H9 (cell line): ENCODE results near the gene SLC25A2. TPM values are rescaled to one million over a fixed set of nuclear protein-coding genes. Genes with fewer than 3 reads are reported as not detected.

Experiments
- DNase-seq: peaks from one replicate; pipeline ENCODE4 v3.0.0-alpha.2; 2017
- H2AFZ ChIP-seq: one replicate; pipeline ENCODE4 v1.6.1; 2013; ENCODE audit warnings: mild to moderate bottlenecking, low read length, control low read depth, moderate library complexity
- H2AK5ac ChIP-seq: 2 replicates; pipeline ENCODE4 v1.6.1; 2013; ENCODE audit warnings: low read length, control low read depth, mixed read lengths; ENCODE audit not compliant: insufficient read length
- H2BK120ac ChIP-seq: one replicate; pipeline ENCODE4 v1.6.1; 2013; ENCODE audit warnings: low read depth, mild to moderate bottlenecking, low read length, control low read depth, inconsistent platforms; ENCODE audit not compliant: poor library complexity, severe bottlenecking
- H2BK12ac ChIP-seq: 2 replicates; pipeline ENCODE4 v1.6.1; 2013; ENCODE audit warnings: low read length, control low read depth, mixed read lengths, low read depth; ENCODE audit not compliant: insufficient read length
- H2BK15ac ChIP-seq: 2 replicates; pipeline ENCODE4 v1.6.1; 2013; ENCODE audit warnings: low read depth, low read length, control low read depth
- H2BK20ac ChIP-seq: one replicate; pipeline ENCODE4 v1.6.1; 2013; ENCODE audit warnings: low read depth, mild to moderate bottlenecking, low read length, control low read depth, inconsistent platforms; ENCODE audit not compliant: poor library complexity, severe bottlenecking
- H2BK5ac ChIP-seq: 2 replicates; pipeline ENCODE4 v1.6.1; 2013; ENCODE audit warnings: low read length, control low read depth, mixed read lengths; ENCODE audit not compliant: insufficient read length
- H3K14ac ChIP-seq: 2 replicates; pipeline ENCODE4 v1.6.1; 2013; ENCODE audit warnings: low read length, control low read depth; ENCODE audit not compliant: insufficient read depth
- H3K18ac ChIP-seq: 2 replicates; pipeline ENCODE4 v1.6.1; 2013; ENCODE audit warnings: low read depth, mild to moderate bottlenecking, mixed read lengths, low read length, control low read depth; ENCODE audit not compliant: insufficient read length
- H3K23ac ChIP-seq: 2 replicates; pipeline ENCODE4 v1.6.1; 2013; ENCODE audit warnings: low read length, control low read depth, mixed read lengths, low read depth; ENCODE audit not compliant: insufficient read length
- H3K23me2 ChIP-seq: 2 replicates; pipeline ENCODE4 v1.6.1; 2013; ENCODE audit warnings: low read depth, mild to moderate bottlenecking, mixed read lengths, low read length, control low read depth; ENCODE audit not compliant: insufficient read length, poor library complexity, severe bottlenecking
- H3K27ac ChIP-seq: 2 replicates; pipeline ENCODE4 v1.5.1; 2013; ENCODE audit warnings: low read length, control low read depth, mixed read lengths, low read depth; ENCODE audit not compliant: insufficient read length
- H3K27me3 ChIP-seq: 2 replicates; pipeline ENCODE4 v1.6.1; 2013; ENCODE audit warnings: low read length, control low read depth, inconsistent platforms; ENCODE audit not compliant: insufficient read depth
- H3K4ac ChIP-seq: 2 replicates; pipeline ENCODE4 v1.6.1; 2013; ENCODE audit warnings: low read depth, mild to moderate bottlenecking, control low read depth, inconsistent platforms, low read length, moderate library complexity
- H3K4me1 ChIP-seq: 2 replicates; pipeline ENCODE4 v1.6.1; 2013; ENCODE audit warnings: low read length, control low read depth, inconsistent platforms; ENCODE audit not compliant: insufficient read depth
- H3K4me2 ChIP-seq: 2 replicates; pipeline ENCODE4 v1.6.1; 2013; ENCODE audit warnings: low read length, control low read depth, mixed read lengths; ENCODE audit not compliant: insufficient read length, insufficient read depth
- H3K56ac ChIP-seq: 2 replicates; pipeline ENCODE4 v1.6.1; 2013; ENCODE audit warnings: low read depth, mild to moderate bottlenecking, mixed read lengths, low read length, control low read depth; ENCODE audit not compliant: insufficient read length
- H3K79me1 ChIP-seq: 2 replicates; pipeline ENCODE4 v1.6.1; 2013; ENCODE audit warnings: low read depth, mild to moderate bottlenecking, moderate library complexity, low read length, control low read depth, inconsistent platforms; ENCODE audit not compliant: insufficient read depth, poor library complexity, severe bottlenecking
- H3K79me2 ChIP-seq: 2 replicates; pipeline ENCODE4 v1.6.1; 2013; ENCODE audit warnings: low read length, control low read depth, inconsistent platforms; ENCODE audit not compliant: insufficient read depth
- H3K9ac ChIP-seq: 2 replicates; pipeline ENCODE4 v1.6.1; 2013; ENCODE audit warnings: low read length, control low read depth, mixed read lengths; ENCODE audit not compliant: insufficient read length; ENCODE audit errors: extremely low read depth
- H3K9me3 ChIP-seq: one replicate; pipeline ENCODE4 v1.6.1; 2013; ENCODE audit warnings: low read depth, low read length, inconsistent platforms; ENCODE audit not compliant: control insufficient read depth
- H3T11ph ChIP-seq: one replicate; pipeline ENCODE4 v1.6.1; 2013; ENCODE audit warnings: mild to moderate bottlenecking, low read length, control low read depth, inconsistent platforms
- H4K20me1 ChIP-seq: one replicate; pipeline ENCODE4 v1.6.1; 2013; ENCODE audit not compliant: control insufficient read depth, insufficient read length, insufficient read depth
- H4K5ac ChIP-seq: 2 replicates; pipeline ENCODE4 v1.6.1; 2013; ENCODE audit warnings: low read depth, mild to moderate bottlenecking, mixed read lengths, low read length, control low read depth; ENCODE audit not compliant: insufficient read length
- H4K8ac ChIP-seq: replicated peaks from 2 replicates; pipeline ENCODE4 v1.6.1; 2013; ENCODE audit warnings: low read length, control low read depth, mixed read lengths, low read depth; ENCODE audit not compliant: insufficient read length
- H4K91ac ChIP-seq: 2 replicates; pipeline ENCODE4 v1.6.1; 2013; ENCODE audit warnings: low read depth, mild to moderate bottlenecking, moderate library complexity, mixed read lengths, low read length, control low read depth; ENCODE audit not compliant: insufficient read length
- H3K27ac Mint-ChIP-seq, 3 experiments: 2 replicates in 2 of 3; 3 replicates in 1 of 3; pipeline ENCODE4 v1.8.0; 2020 to 2021; ENCODE audit warnings: mixed read lengths in 3 of 3, mild to moderate bottlenecking in 1 of 3, moderate library complexity in 1 of 3
- H3K27me3 Mint-ChIP-seq: 2 replicates; pipeline ENCODE4 v1.8.0; 2021; ENCODE audit warnings: low read depth, mild to moderate bottlenecking, moderate library complexity, mixed read lengths
- H3K36me3 Mint-ChIP-seq, 3 experiments: 2 replicates in 2 of 3; 3 replicates in 1 of 3; pipeline ENCODE4 v1.8.0; 2020 to 2021; ENCODE audit warnings: low read depth in 3 of 3, mixed read lengths in 3 of 3; ENCODE audit not compliant: insufficient read depth in 1 of 3
- H3K4me1 Mint-ChIP-seq, 2 experiments: 2 replicates each; pipeline ENCODE4 v1.8.0; 2020; ENCODE audit warnings: mixed read lengths in 2 of 2
- H3K4me3 Mint-ChIP-seq, 2 experiments: 2 replicates in 1 of 2; 3 replicates in 1 of 2; pipeline ENCODE4 v1.8.0; 2020 to 2021; ENCODE audit warnings: mild to moderate bottlenecking in 2 of 2, mixed read lengths in 2 of 2, moderate library complexity in 1 of 2
- H3K9me3 Mint-ChIP-seq, 2 experiments: 2 replicates in 1 of 2; 3 replicates in 1 of 2; pipeline ENCODE4 v1.8.0; 2020; ENCODE audit warnings: mild to moderate bottlenecking in 2 of 2, mixed read lengths in 2 of 2, moderate library complexity in 1 of 2
- CTCF ChIP-seq: fragments of 200-600 bp; sonication (generic); conservative IDR thresholded peaks from 3 replicates; pipeline ENCODE4 v1.8.0; 2021; ENCODE audit warnings: antibody characterized with exemption, mild to moderate bottlenecking
- WGBS: extraction: QIAGEN DNeasy Blood & Tissue Kit; methylation state at CpG from one replicate; pipeline ENCODE4 v1.1.7; 2013; ENCODE audit warnings: missing lambda C conversion rate, low lambda C conversion rate, mixed read lengths; ENCODE audit not compliant: insufficient read length; ENCODE audit errors: extremely low coverage; 5-methylcytosine and 5-hydroxymethylcytosine counted together
- total RNA-seq: library from RNA; stranded (reverse); gene quantifications from 2 replicates; pipeline ENCODE4 v1.2.1, GENCODE V29; 2021

The SLC25A2 gene
- total RNA-seq, 1 experiment from 2014 or later: not detected

GRCh38 chr5:141326088-141326854 is 22.4 kb upstream of the SLC25A2 start:
- Histone ChIP-seq H3K79me2 (no peaks in the 10 kb centered on the region), H4K20me1 (no peaks in the 10 kb centered on the region), H2AFZ (peak overlapping the region; percentile 99), H2BK20ac (no peak overlapping the region), H2BK5ac (no peak overlapping the region), H2BK12ac (no peak overlapping the region), H3K27me3 (no peaks in the 10 kb centered on the region), H2AK5ac (no peak overlapping the region), H2BK120ac (no peak overlapping the region), H3T11ph (no peak overlapping the region), H3K79me1 (no peaks in the 10 kb centered on the region), H3K4ac (no peak overlapping the region; the same call in 1 of the 2 replicates), H3K14ac (peak overlapping the region; percentile 83; the same call in 1 of the 2 replicates), H3K9ac (peak overlapping the region; percentile 53), H3K27ac (no peak overlapping the region), H3K56ac (no peak overlapping the region), H3K23ac (no peak overlapping the region), H4K8ac (no peak overlapping the region), H4K91ac (no peak overlapping the region), H3K4me2 (peak overlapping the region; percentile 63), H4K5ac (no peak overlapping the region), H3K23me2 (peaks cover 9% of the 10 kb centered on the region), H3K18ac (peak overlapping the region; percentile 79), H2BK15ac (no peak overlapping the region), H3K9me3 (peaks cover 8% of the 10 kb centered on the region), H3K4me1 (no peaks in the 10 kb centered on the region)
- Mint-ChIP-seq H3K9me3 (peaks cover 33 to 61% of the 10 kb centered on the region in 2 experiments), H3K4me1 (peaks cover 5 to 6% of the 10 kb centered on the region in 2 experiments), H3K27me3 (peaks cover 7% of the 10 kb centered on the region), H3K4me3 (peak overlapping the region; percentile 35 to 80; a peak in 2 of 5 replicates), H3K27ac (peak overlapping the region in 1 of 3 experiments; percentile 99; a peak in 3 of 7 replicates), H3K36me3 (peaks cover 6 to 24% (median 8%) of the 10 kb centered on the region in 3 experiments; a peak in 6 of 7 replicates)
- WGBS: no CpG with 5 or more reads among the region's 27 CpGs
- peak; percentile 77 for TF ChIP-seq CTCF
- peak; percentile 82 for DNase-seq
